Activated CD4-positive, CD25-positive, alpha-beta regulatory T cell treated with anti-CD3 and anti-CD28 coated beads, Interleukin-2, amount 50 U/mL, for 72 hours (primary cell): ENCODE data around the gene NOL12.
A peak's percentile ranks its signal among the peaks of the same experiment; 100 is the strongest.
"Not testable (repeated sequence)": the region's sequence is repeated elsewhere in the genome, so short reads cannot be mapped to it uniquely, and the experiment has no call there.

Source experiments
- DNase-seq: peaks from one replicate; pipeline ENCODE4 v3.0.0; 2021

NOL12 gene

GRCh38 chr22:37686002-37686982 lies at the start of gene NOL12:
TSS of gene NOL12 (plus strand) at chr22:37686343. CDS start at chr22:37686393, 50 bp downstream.
- peak; percentile 78 for DNase-seq

- DNase-seq: no peak
These were observed 49.2 kb upstream of the NOL12 start for GRCh38 chr22:37636949-37637273.

- DNase-seq: no peak
These were observed 47.6 kb upstream of the NOL12 start for GRCh38 chr22:37638391-37639069.

GRCh38 chr22:37639070-37639760 lies 46.9 kb upstream of the NOL12 start, which contains the start of gene SH3BP1:
TSS of gene SH3BP1 (plus strand) at chr22:37639669. CDS start at chr22:37639788, 119 bp downstream.
- peak; percentile 69 for DNase-seq

GRCh38 chr22:37639771-37640590 lies 46.2 kb upstream of the NOL12 start:
- no peak for DNase-seq

GRCh38 chr22:37640591-37641560 lies 45.3 kb upstream of the NOL12 start:
- no peak for DNase-seq

- DNase-seq: no peak
These were observed 44.6 kb upstream of the NOL12 start for GRCh38 chr22:37641561-37641949.

- peak; percentile 93 for DNase-seq
These were observed 42.8 kb upstream of the NOL12 start for GRCh38 chr22:37643225-37643847.

GRCh38 chr22:37647317-37647716 lies 38.8 kb upstream of the NOL12 start:
- DNase-seq: no peak

- DNase-seq: no peak
These were observed 38.2 kb upstream of the NOL12 start for GRCh38 chr22:37647928-37648327.

- no peak for DNase-seq
These were observed 35.5 kb upstream of the NOL12 start for GRCh38 chr22:37650463-37651136.

GRCh38 chr22:37654563-37655251 lies 31.4 kb upstream of the NOL12 start:
- DNase-seq: no peak

GRCh38 chr22:37655252-37655563 lies 30.9 kb upstream of the NOL12 start:
- no peak for DNase-seq

GRCh38 chr22:37656583-37656982 lies 29.6 kb upstream of the NOL12 start:
- DNase-seq: not testable (repeated sequence)

- DNase-seq: no peak
These were observed 28.5 kb upstream of the NOL12 start for GRCh38 chr22:37657590-37658132.

- peak; percentile 99 for DNase-seq
These were observed 27.7 kb upstream of the NOL12 start, which contains the start of gene PDXP for GRCh38 chr22:37658133-37659065. TSS of gene PDXP (plus strand) at chr22:37658723. CDS start at chr22:37658783, 60 bp downstream.

- DNase-seq: peak; percentile 49
These were observed 26.9 kb upstream of the NOL12 start for GRCh38 chr22:37659066-37659896.
